Measurements from ENCODE around the gene KCNMB4.

Gene KCNMB4

GRCh38 chr12:70366581-70367257 is 629 bp downstream of the KCNMB4 start:
- H3K4me3 Mint-ChIP-seq, result peak overlapping the region; percentile 94
- no peak for TF ChIP-seq CTCF (IDR thresholded peaks at IDR 0.05)
- H3K27ac Mint-ChIP-seq, result peak overlapping the region; percentile 36
- peaks cover 5% of the 10 kb centered on the region for H3K36me3 Mint-ChIP-seq (ENCODE audit: low read depth)
- H3K9me3 Mint-ChIP-seq, result peaks cover 3% of the 10 kb centered on the region
- DNase-seq, result peak; percentile 65
- peaks cover 21% of the 10 kb centered on the region for H3K4me1 Mint-ChIP-seq
- H3K27me3 Mint-ChIP-seq (ENCODE audit: low read depth, poor library complexity), result peaks cover 46% of the 10 kb centered on the region

- H3K27ac Mint-ChIP-seq, result no peak overlapping the region
- peaks cover 44% of the 10 kb centered on the region for H3K27me3 Mint-ChIP-seq (ENCODE audit: low read depth, poor library complexity)
- H3K4me3 Mint-ChIP-seq, result peak overlapping the region; percentile 94
- no peak for TF ChIP-seq CTCF (IDR thresholded peaks at IDR 0.05)
- no peaks in the 10 kb centered on the region for H3K9me3 Mint-ChIP-seq
- H3K4me1 Mint-ChIP-seq, result peaks cover 21% of the 10 kb centered on the region
- H3K36me3 Mint-ChIP-seq (ENCODE audit: low read depth), result peaks cover 10% of the 10 kb centered on the region
- DNase-seq, result no peak
Measured at GRCh38 chr12:70367258-70368141, 1.4 kb downstream of the KCNMB4 start.

GRCh38 chr12:70372881-70373280 is 6.8 kb downstream of the KCNMB4 start:
- Mint-ChIP-seq H3K4me1 (peaks cover 5% of the 10 kb centered on the region), H3K9me3 (peaks cover 7% of the 10 kb centered on the region), H3K36me3 (ENCODE audit: low read depth) (peaks cover 22% of the 10 kb centered on the region), H3K4me3 (no peak overlapping the region), H3K27me3 (ENCODE audit: low read depth, poor library complexity) (peaks cover 5% of the 10 kb centered on the region), H3K27ac (no peak overlapping the region)
- DNase-seq, result no peak
- no peak for TF ChIP-seq CTCF (IDR thresholded peaks at IDR 0.05)

- Mint-ChIP-seq H3K27me3 (ENCODE audit: low read depth, poor library complexity) (peaks cover 2% of the 10 kb centered on the region), H3K4me1 (no peaks in the 10 kb centered on the region), H3K9me3 (peaks cover 46% of the 10 kb centered on the region), H3K27ac (no peak overlapping the region), H3K36me3 (ENCODE audit: low read depth) (peaks cover 49% of the 10 kb centered on the region), H3K4me3 (no peak overlapping the region)
- DNase-seq, result no peak
- no peak for TF ChIP-seq CTCF (IDR thresholded peaks at IDR 0.05)
Measured at GRCh38 chr12:70379846-70380245, 13.8 kb downstream of the KCNMB4 start.

- no peak for DNase-seq
- peaks cover 2% of the 10 kb centered on the region for H3K27me3 Mint-ChIP-seq (ENCODE audit: low read depth, poor library complexity)
- H3K9me3 Mint-ChIP-seq, result peaks cover 41% of the 10 kb centered on the region
- H3K4me3 Mint-ChIP-seq, result no peak overlapping the region
- no peak overlapping the region for H3K27ac Mint-ChIP-seq
- no peaks in the 10 kb centered on the region for H3K4me1 Mint-ChIP-seq
- H3K36me3 Mint-ChIP-seq (ENCODE audit: low read depth), result peaks cover 43% of the 10 kb centered on the region
- no peak for TF ChIP-seq CTCF (IDR thresholded peaks at IDR 0.05)
Measured at GRCh38 chr12:70383484-70383883, 17.4 kb downstream of the KCNMB4 start.
